ENCODE data around the gene VSTM2B.

DNA sequence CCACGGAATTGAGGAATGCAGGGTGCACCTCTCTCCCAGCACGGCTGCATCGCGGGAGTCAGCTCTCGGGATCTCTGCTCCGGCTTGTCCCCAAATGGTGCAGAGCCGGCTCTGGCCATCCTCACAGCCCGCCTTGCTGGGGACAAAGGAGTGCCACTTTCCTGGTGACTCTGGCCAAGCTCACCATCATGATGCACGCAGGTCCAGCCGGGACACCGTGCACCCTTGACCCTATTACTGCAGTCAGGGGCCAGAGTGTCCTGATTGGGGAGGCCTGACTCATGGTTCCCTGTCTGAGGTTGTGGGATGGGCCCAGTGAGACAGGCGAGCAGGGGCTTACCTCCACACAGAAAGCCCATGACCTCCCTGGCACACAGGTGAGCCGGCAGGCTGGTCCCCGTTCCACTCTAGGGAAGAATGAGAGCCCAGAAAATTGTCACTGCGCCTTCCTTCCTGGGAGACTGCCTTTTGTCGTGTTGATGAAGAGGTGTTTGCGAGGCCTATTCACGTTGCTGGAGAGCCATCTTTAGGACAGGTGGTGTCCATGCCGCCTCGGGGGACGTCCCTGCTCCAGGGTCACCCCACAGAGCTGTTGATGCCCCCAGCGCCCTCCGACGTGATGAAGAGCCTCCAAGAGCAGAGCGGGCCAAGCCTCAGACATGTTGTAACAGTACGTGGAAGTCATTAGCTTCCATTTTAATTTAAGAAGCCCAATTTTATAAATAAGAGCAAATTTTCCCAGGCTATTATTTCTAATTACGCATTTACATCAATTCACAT lies 18.5 kb upstream of the VSTM2B start:
- TF ChIP-seq EZH2 (optimal IDR thresholded peaks at IDR 0.05; ENCODE audit: low read depth, low read length) (no peak), CTCF (IDR thresholded peaks at IDR 0.05; ENCODE audit: low read length) (no peak), EZH2phosphoT487 (IDR thresholded peaks at IDR 0.05; ENCODE audit: low read length) (no peak)
